CD4-positive, alpha-beta T cell treated with Interleukin-1 beta for 1 hour (primary cell): ENCODE results near the gene TRAPPC3.
A peak's percentile ranks its signal among the peaks of the same experiment; 100 is the strongest.

ENCODE experiments used
- DNase-seq, 2 donors: peaks; one replicate each; pipeline ENCODE4 v3.0.0-alpha.2; 2020 to 2022

The TRAPPC3 gene

GRCh38 chr1:36125129-36125991 is 23.9 kb downstream of the TRAPPC3 start, which contains the start of gene COL8A2:
Gene COL8A2, minus strand, starts transcription at chr1:36125222. Its CDS starts 24,980 bp downstream, at chr1:36100242.
- DNase-seq, result no peak

GRCh38 chr1:36124404-36125128 is 24.7 kb downstream of the TRAPPC3 start:
- no peak for DNase-seq

GRCh38 chr1:36123356-36123755 is 25.9 kb downstream of the TRAPPC3 start:
- DNase-seq, result peak; percentile 21 to 66

GRCh38 chr1:36122062-36123030 is 26.9 kb downstream of the TRAPPC3 start:
- no peak for DNase-seq

DNA sequence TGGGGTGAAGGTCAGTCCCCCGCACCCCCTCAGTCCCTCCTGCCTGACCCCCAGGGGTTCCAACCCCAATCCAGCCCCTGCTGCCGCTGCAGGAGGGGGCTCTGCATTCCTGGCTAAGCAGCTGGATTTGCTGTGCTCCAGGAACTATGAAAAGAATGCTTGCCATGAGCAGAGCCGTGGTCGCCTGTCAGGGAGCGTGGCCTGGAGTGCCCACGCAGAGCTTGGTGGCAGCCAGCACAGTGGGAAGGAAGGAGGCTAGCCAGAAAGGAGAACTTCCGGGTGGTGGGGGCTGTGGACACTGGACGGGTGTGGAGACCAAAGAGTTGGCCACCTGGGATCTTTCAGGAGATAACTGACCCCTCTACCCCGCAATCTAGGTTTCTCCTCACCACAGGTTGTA is 29.8 kb downstream of the TRAPPC3 start:
- DNase-seq, result no peak

DNA sequence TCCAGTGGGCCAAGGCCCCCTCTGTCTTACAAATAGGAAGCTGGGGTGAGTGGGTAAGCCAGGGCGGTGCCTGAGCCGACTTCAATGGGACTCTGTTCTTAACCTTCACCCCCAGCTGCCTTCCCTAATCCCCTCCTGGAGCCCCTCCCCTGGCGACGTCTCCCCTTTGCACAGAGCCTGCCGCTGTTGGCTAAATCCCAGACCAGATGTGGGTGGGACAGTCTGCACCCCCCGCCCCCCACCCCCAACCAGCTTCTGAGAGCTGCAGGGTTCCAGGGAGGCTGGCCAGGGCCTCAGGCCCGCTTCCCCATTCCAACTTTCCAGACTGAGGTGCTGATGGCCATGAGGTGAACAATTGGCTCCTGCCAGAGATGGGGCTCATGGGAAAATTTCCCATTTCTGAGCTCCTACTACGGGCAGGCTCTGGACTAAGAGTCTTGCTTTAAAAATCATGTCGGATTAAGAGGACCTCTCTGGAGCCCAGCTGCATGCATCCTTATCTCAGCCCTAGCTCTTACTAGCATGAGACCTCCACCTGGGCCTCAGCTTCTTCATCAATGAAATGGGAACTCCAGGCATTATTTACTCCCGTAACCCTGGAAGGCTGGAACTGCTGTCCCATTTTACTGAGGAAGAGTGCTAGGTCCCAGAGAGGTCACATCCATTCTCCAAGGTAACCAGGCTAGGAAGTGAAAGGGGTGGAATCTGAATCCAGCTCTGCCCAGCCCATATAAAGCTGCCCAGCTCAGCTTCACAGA is 30.7 kb downstream of the TRAPPC3 start:
- DNase-seq, result no peak

GRCh38 chr1:36116901-36117300 is 32.4 kb downstream of the TRAPPC3 start:
- DNase-seq, result no peak

DNA sequence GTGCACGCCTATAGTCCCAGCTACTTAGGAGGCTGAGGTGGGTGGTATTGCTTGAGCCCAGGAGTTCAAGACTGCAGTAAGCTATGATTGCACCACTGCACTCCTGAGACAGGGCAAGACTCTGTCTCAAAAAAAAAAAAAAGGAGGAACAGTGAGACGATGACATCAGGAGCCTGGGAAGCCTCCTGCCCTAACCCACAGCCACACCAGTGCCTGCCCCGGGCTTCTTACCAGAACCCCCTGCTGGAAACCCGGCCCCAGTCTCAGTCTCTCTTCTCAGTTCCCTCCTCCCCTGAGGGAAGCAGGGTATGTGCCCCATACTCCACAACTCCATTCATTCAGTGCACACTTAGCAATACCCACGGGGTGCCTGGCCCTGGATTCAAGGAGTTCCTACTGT is 33.4 kb downstream of the TRAPPC3 start:
- DNase-seq, result peak in 1 of 2 donors; percentile 26

GRCh38 chr1:36115200-36115669 is 34.1 kb downstream of the TRAPPC3 start:
- no peak for DNase-seq

DNA sequence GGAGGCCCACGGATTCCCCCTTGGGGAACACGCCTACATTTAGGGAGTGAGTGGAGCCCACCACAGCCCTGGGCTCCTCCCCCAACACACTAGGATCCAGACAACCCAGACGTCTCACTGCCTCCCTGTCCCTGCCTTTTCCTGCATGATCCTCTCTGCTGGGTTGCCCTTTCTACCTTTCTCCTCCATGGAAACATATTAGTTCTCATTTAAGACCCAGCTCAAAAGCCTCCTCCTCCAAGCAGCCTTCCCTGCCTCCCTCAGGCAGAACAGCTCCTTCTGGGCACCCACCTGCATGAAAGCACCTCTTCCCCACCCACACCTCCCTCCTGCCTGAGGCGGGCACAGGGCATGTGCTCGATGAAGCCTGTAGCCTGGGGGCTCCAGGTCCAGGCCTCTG is 34.9 kb downstream of the TRAPPC3 start:
- DNase-seq, result no peak

- no peak for DNase-seq
Observed at GRCh38 chr1:36112823-36113222, 36.5 kb downstream of the TRAPPC3 start.

DNA sequence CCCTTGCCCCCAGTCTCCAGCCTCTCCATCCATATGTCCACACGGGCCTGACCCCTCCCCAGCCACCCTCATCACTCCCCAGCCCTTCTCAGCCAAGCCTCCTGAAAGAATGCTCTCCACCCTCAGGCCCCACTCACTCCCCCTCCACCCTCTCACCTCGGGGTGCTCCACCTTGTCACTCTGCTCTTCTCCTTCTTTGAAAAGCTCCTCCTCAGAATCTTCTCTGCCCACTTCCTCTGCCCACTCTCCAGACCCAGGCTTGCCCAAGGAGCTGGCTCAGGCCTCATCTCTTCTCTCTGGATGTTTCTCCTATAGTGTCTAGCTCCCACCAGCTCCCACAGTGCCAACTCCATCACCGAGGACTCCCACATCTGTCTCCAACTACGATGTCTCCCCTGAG is 38.1 kb downstream of the TRAPPC3 start:
- no peak for DNase-seq

DNA sequence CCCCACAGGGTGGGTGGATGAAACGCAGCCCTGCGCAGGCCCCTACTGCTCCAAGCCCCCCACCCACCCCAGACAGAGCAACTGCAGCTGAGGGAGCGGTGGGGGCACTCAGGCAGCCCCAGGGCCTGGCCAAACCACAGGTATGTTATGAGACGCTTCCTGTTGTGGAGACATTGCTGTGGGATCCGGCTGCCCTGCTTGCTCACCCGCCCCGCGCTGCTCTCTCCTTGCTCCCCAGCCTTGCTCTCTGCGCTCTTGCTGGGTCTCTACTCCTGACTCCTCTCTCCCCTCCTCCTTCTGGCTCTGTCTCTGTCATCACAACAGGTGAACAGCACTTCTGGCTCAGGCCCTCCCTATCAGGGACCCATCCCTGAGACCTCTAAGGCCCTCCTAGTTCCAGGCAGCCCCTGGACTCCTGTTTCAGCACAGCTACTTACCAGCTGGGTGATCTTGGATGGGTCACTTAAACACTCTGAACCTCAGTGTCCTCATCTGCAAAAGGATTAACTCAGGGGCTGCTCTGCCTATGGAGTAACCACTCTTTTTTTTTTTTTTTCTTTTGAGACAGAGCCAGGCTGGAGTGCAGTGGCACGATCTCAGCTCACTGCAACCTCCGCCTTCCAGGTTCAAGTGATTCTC is 40.1 kb downstream of the TRAPPC3 start:
- DNase-seq, result peak; percentile 30 to 53

GRCh38 chr1:36108314-36108713 is 41.0 kb downstream of the TRAPPC3 start:
- no peak for DNase-seq

DNA sequence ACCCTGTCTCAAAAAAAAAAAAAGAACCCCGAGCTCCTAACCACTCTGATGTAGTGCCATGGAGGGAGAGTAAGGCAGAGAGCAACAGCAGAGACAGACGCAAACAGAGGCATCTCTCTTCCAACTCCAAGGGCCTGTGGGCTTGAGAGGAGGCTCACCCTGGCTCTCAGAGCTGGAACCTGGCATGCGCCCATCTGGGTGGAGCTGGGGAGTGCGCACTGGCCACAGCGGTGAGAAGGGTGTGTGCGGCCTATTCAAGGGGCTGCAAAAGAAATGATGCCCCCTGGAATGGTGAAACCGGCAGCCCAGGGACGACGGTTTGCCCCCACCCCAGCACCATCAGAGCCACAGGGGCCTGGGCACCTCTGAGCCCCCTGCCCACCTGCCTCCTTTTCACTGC is 41.9 kb downstream of the TRAPPC3 start:
- DNase-seq, result no peak

GRCh38 chr1:36106269-36106668 is 43.0 kb downstream of the TRAPPC3 start:
- no peak for DNase-seq

GRCh38 chr1:36101546-36101945 is 47.7 kb downstream of the TRAPPC3 start:
- DNase-seq, result no peak

GRCh38 chr1:36100376-36100775 is 48.9 kb downstream of the TRAPPC3 start:
- no peak for DNase-seq

DNA sequence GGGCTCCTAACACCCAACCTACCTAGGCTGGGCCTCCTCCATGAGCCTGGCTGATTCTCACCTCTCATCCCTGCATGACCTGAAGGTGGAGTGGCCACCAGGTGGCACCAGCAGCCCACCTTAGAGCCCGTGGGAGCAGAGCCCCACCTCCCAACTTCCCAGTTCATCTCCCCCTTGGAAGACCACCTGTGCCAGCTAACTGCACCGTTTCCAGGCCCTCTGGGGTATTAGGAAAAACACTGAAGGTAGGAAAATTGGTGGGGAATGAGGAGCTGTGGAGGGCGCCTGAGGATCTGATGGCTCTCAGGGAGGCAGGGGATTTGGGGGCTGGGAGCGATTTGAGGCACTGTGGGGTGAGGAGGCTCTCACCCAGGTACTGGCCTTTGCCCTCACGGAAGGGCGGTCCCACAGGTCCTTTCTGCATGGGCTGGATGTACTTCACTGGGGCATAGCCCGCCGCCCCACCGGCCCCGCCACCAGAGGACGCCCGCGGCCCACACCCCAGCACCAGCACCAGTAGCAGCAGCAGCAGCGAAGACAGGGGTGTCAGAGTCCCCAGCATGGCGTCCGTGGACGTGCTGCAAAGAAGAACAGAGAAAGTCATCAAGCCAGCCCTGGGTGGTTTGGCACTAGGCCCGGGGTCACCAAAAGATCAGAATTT is 49.5 kb downstream of the TRAPPC3 start:
- DNase-seq, result peak; percentile 73 to 74

DNA sequence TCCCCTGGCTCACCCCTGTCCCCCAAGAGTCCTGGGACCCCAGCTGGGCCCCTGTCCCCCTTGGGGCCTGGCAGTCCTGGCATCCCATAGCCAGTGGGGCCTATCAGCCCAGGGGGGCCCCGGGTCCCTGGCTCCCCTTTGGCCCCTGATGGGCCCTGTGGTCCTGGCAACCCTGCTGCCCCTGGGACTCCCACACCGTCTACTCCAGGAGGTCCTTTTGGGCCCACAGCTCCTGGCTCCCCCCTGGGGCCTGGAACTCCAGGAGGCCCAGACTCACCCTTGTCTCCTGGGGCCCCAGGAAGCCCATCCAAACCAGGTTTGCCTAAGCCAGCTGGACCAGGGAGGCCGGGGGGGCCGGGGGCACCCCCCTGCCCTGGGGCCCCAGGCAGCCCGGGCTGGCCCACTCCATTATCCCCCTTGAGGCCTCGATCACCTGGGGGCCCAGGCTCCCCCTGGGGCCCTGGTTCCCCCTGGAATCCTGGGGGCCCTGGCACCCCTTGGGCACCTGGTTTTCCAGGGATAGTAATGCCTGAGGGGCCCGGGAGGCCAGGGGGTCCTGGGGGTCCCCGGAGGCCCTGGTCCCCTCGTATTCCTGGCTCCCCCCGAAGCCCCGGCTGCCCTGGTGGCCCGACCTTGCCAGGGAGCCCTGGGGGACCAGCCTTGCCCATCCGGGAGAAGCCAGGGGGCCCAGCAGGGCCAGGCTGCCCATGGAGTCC is 50.5 kb downstream of the TRAPPC3 start:
- no peak for DNase-seq
